Activated T-cell treated with anti-CD3 and anti-CD28 coated beads for 24 hours (primary cell): ENCODE measurements around the gene PLXNA1.
A peak's percentile ranks its signal among the peaks of the same experiment; 100 is the strongest.

Experiments used
- DNase-seq: peaks from one replicate; pipeline ENCODE4 v3.0.0-alpha.2; 2020; ENCODE audit warnings: low read depth

Gene PLXNA1

DNA sequence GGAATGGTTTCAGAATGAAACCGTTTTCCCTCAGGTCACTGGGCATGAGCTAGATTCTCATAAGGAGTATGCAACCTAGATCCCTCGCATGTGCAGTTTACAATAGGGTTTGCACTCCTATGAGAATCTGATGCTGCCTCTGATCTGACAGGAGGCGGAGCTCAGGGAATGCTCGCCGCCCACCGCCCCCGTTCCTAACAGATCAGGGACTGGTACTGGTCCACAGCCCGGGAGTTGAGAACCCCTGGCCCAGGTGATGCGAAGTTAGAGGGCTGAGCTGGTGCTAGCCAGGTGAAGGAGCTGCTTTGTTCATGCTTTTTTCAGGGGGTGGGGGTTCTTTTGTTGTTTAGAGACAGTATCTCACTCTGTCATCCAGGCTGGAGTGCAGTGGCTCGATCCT, 15.5 kb upstream of the PLXNA1 start:
- no peak for DNase-seq

DNA sequence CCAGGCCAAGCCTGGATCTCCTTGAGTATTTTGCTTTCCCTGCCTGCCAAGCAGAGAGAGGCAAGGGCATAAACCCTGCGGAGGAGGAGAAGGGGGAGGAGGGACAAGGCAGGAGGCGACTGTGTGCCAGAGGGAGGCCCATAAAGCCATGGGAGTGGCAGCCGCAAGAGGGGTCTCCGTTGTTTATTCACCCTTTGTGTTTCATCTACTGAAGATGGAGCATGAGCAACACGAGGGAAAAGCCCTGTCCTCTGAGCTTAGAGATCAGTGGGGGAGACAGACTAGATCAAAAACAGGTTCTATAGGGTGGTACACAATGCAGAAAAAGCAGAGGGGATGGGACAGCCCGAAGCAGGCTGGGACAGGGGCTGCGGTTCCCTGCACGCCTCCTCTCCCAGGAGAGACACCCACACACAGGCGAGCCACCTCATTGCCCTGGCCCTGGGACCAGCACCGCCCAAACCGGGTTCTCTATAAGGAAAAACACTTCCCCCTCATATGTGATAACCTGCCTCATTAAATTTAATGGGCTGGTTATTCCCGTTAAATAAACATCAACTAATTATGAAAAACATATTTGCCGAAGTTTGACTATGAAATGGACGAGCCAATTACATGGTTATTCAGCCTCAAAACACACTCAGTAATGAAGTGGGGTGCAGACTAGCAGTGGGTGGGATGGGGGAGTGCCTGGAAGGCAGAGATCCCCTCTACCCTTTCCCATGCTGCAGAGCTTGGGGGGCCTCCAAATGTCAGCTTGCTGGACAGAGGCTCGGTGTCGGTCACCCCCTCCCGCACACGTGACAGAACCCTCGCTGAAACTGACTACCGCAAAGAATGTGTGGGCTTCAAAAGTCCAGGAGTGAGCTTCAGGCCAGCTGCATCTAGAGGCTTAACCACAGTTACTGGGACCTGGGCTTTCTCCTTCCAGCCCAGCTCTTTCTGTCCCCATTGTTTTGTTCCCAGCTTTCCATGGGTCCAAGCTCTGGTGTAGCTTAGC, 14.2 kb upstream of the PLXNA1 start:
- no peak for DNase-seq

DNA sequence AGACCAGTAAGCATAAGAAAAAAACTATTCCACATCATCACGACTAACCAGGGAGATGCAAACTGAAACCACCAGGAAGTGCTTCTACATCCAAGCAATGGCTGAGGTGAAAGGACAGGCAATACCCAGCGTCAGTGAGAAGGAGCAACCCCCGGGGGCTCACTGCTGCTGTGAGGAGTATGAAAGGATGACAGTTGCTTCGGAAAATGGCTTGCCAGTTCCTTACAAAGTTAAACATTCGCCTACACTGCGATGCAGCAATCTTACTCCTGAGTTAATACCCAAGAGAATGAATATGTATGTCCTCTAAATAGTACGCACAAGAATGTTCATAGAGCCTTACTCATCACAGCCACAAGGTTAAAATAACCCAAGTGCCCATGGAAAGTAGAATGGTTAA, 13.3 kb upstream of the PLXNA1 start:
- no peak for DNase-seq

DNA sequence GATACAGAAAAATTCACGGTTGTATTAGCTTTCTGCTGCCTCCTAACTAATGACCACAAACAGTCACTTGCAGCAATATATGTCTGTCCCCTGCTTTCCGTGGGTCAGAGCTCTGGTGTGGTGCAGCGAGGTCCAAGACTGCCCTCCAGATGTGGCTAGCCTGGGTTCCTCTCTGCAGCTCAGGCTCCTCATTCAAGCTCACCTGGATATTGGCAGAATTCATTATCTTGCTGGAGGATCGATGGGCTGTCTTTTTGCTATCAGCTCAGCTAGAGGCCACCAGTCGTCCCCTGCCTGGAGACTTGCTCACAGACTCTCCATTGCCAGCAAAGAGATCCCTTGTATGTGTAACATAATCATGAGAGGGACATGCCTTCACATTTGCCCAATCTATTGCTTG, 12.8 kb upstream of the PLXNA1 start:
- DNase-seq: no peak

GRCh38 chr3:126970921-126971320, 12.0 kb upstream of the PLXNA1 start:
- no peak for DNase-seq

DNA sequence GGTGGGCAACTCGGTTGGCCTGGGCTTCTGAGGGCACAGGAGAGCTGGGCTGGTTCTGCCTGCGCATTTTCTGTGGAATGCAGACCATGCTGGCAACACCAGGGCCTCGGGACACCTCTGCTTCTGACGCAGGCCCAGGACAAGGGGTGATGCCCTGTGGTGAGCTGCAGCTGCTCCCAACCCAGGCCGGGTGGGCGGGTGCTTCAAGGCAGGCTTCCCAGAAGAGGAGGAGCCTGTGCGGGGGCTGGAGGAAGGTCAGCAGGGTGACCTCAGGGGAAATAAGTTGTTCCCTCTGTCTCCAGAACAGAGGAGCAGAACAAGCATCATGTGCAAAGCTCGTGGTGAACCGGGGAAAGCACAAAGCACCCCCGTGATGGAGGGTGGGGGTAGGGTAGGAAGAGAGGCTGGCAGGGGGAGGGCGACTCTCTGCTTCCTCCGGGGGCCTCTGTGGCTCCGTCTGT, 11.0 kb upstream of the PLXNA1 start:
- no peak for DNase-seq

DNA sequence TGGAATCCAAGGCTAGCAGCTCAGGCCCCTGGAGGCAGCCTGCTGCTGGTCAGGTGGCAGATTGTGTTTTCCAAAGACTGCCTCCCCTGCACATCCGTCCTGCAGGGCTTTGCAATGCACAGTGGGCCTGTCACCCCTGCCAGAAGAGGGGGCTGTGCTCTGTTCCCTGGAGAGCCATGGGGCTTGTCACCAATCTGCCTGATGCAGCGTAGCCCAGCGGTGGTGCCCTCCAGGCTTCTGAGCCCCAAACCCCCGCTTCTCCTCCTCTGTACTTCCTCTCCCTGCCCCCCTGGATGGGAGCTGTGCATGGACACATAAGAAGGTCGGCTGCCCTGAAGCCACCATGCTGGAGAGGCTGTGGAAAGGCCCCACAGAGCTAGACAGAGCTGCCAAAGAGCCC, 10.0 kb upstream of the PLXNA1 start:
- no peak for DNase-seq

DNA sequence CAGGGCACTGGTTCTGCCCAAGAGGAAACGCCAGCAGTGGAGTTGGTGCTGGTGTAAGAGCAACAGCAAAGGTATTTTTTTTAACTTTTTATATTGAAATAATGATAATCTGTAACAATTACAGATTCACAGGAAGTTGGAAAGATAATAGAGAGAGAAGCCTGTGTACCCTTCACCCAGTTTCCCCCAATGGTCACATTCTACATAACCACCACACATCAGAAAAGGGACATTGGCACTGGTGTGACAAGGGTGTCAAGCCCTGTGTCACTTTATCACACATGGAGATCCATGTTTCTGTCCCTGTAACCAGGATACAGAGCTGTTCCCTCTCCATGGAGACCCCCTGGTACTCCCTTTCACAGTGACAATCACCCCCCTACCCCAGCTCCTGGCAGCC, 9.1 kb upstream of the PLXNA1 start:
- DNase-seq: no peak

DNA sequence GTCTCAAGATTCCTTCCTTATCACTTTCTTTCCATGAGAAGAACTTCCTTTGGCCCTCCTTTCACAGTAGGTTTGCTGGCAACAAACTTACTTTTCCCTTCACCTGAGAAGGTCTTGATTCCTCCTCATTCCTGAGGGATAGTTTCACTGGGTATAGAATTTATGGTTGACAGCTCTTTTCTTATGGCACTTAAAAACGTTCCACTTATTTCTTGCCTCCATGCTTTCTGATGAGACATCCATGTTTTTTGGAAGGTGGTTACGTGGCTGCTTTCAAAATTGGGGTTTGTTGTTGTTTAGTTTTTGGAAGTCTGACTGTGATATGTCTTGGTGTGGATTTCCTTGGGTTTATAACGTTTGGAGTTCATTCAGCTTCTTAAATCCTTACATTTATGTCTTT, 8.2 kb upstream of the PLXNA1 start:
- DNase-seq: no peak

DNA sequence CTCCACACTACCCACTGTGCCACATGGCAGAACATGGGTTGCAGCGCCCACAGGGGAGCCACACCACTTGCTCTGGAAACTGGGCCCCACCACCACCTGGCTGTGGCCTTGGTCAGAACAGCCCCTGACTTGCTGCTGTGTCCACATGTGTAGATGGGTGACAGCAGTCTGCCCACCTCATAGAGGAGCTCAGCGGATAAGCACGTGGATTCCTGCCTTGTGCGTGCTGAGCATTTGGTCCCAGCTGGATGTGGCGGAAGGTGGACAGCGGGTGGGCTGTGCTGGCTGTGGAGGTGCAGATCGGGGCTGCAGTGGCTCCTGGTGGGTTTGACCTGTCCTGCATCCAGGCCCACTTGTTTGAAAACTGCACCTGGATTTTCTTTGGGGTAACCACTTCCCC, 6.0 kb upstream of the PLXNA1 start:
- no peak for DNase-seq

DNA sequence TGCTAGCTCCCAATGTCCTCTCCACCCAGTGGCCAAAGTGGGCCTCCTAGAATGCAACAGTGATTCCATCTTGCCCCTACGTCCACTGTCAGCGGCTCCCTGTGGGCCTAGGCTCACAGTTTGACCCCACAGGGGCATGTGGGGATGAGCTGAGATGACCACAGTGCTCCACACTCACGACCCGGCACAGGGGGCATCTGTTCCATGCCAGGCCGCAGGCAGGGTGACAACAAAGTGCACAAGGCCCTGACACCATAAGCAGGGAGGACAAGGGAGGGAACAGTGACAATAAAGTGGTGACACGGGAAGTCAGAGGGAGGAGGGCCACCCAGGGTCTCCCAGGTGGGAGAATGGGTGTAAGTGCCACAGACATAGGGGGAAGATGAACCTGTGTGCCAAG, 5.1 kb upstream of the PLXNA1 start:
- no peak for DNase-seq

DNA sequence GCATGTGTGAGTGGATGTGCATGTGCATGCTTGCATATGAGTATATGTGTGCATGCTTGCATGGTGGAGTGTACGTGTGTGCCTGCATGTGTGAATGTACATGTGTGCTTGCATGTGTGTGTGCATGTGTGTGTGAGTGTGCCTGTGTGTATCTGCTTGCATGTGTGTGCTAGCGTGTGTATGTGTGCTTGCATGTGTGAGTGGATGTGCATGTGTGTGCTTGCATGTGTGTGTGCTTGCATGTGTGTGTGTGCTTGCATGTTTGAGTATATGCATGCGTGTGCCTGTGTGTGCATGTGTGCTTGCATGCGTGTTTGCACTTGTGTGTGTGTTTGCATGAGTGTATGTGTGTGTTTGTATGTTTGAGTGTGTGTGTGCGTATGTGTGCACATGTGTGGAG, 4.6 kb upstream of the PLXNA1 start:
- DNase-seq: no peak

- no peak for DNase-seq
Observed at GRCh38 chr3:126979046-126979628, 3.8 kb upstream of the PLXNA1 start.

- no peak for DNase-seq
Observed at GRCh38 chr3:126980266-126980811, 2.6 kb upstream of the PLXNA1 start.

- peak; percentile 52 for DNase-seq
Observed at GRCh38 chr3:126982126-126982470, 817 bp upstream of the PLXNA1 start.

DNA sequence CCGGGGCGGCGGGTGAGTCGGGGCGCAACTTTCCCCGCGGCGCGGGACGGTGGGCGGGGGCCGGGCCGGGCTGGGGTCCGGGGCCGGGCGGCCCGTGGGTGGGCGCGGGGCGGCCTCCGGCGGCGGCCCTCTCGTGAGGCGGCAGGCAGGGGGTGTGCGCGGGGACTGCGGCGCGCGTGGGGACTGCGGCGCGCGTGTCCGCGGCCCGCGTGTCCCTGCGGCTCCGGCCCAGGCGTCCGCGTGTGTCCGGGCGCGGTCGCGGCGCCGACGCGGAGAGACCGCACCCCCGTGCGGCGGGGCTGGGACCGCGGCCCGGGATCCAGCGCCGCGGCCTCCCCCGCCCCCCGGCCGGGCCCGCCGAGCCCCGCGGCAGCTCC, 349 bp downstream of the PLXNA1 start:
- no peak for DNase-seq

- peak; percentile 28 for DNase-seq
Observed at GRCh38 chr3:126983653-126984390, 907 bp downstream of the PLXNA1 start.

GRCh38 chr3:126984391-126985131, 1.6 kb downstream of the PLXNA1 start:
- no peak for DNase-seq

GRCh38 chr3:126985132-126985985, 2.4 kb downstream of the PLXNA1 start:
- DNase-seq: no peak

DNA sequence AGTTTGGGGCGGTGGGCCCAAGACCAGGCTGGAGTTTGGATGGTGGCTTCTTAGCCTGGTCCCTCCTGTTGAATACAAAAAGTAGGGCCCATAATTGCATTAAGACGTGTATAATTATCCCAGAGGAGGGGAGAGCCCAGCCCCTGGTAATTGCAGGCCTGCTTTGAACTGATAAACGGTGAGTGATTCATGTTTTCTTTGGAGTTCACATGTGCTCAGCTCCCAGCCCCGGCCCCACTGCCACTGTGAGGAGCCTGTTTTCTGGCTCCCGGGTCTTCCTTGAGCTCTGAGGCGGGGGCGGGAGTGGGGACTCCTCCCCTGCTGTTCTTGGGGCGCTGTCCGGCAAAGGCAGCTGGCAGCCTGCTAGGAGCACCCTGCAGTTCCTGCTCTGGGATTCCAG, 3.1 kb downstream of the PLXNA1 start:
- DNase-seq: no peak

GRCh38 chr3:126987129-126987528, 4.2 kb downstream of the PLXNA1 start:
- no peak for DNase-seq
